COLO668 (cell line): ENCODE measurements around the gene ASF1A.

Source experiments
- DNase-seq: peaks from one replicate; lab custom pipeline; 2025; ENCODE audit not compliant: unreplicated experiment; lab: John Stamatoyannopoulos, UW

Gene ASF1A

GRCh38 chr6:118881440-118882313 is 12.3 kb upstream of the ASF1A start:
- no peak for DNase-seq

DNA sequence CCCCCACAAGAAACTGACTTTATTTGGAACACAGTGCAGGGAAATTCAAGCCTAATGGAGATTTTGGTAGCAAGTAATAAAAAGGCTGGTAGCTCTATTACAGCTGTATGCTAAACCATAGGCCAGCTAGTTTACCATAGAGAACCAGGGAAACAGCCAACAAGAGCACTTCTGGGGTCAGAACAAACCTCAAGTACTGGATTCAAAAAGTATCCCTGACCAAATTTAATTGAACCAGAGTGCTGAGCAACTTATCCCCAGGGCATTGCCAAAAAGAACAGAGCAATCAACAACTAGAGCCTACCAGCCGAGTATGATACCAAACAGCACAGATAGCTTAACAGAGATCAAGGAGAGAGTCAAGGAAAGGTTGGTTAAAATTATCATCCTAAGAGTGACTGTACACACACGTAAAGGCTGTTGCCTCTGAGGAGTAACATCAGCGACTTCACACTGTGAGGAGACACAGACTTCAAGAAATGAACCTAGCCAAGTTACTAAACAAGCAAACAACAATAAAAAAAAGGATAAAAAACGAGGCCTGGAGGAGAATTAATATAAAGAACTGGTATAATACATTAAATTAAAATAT is 11.5 kb upstream of the ASF1A start:
- DNase-seq: no peak

DNA sequence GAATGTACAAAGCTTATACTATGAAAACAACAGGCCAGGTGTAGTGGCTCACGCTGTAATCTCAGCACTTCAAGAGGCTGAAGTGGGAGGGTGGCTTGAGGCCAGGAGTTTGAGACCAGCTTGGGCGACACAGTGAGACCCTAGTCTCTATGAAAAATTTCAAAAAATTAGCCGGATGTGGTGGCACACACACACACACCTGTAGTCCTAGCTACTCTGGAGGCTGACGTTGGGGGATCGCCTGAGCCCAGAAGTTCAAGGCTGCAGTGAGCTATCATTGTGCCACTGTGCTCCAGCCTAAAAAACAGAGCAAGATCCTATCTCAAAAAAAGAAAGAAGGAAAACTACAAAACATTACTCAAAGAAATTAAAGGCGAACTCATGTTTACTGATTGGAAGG is 7.3 kb upstream of the ASF1A start:
- DNase-seq: no peak

GRCh38 chr6:118889163-118889562 is 4.8 kb upstream of the ASF1A start:
- no peak for DNase-seq

DNA sequence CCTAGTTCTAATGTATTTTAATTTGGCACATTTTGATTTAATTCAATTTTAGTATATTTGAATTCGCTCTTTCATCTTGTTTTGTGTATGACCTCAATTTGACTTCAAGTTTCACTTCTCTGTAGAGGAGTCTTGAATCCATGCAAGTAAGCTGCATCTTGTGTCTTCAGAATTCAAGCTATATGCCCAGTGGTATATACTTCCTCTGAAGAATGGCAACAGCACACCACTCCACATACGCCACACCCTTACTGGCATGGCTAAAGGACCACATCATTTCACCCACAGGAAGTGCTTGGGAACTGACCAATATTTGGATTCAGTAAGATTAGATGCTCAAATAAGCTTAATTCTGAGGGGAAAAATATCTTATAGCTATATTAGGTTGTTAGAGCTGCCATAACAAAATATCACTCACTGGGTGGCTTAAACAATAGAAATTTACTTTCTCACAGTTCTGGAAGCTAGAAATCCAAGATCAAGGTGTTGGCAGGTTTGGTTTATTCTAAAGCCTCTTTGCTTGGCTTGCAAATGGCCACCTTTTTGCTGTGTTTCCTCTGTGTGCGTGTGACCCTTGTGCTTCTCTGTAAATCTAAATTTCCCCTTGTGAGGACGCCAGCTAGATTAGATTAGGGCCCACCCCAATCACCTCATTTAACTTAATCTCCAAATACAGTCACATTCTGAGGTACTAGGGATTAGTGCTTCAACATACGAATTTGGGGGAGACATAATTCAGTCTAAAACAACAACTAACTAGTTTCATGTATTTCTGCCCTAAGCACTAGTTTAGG is 2.8 kb upstream of the ASF1A start:
- DNase-seq: no peak

DNA sequence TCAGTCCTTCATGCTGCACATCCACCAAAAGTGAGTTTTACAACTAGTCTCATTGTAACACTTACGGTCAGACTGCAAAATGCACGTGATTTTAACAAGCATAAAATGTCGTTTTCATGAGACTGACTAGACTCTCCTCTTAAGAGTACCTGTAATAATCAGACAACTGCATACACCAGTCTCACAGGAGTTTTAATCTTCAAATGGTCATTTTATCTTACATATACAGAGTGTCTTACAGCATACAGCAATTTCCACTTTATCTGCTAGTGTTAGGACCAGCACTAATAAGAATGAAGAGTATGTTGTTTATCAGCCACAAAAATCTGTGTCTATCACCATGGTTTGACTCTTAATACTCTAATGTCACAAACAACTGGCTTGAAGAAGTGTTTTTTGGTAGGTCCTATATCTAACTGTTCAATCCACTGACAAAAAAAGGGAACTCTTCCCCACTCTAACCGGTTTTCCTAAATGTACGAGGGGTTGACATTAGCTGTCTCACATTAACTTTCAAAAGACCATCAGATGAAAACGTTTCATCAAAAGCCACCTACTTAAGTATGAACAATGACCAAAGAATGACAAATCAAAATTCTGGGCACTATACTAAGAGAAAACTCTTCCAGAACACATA is 1.5 kb upstream of the ASF1A start:
- no peak for DNase-seq

DNA sequence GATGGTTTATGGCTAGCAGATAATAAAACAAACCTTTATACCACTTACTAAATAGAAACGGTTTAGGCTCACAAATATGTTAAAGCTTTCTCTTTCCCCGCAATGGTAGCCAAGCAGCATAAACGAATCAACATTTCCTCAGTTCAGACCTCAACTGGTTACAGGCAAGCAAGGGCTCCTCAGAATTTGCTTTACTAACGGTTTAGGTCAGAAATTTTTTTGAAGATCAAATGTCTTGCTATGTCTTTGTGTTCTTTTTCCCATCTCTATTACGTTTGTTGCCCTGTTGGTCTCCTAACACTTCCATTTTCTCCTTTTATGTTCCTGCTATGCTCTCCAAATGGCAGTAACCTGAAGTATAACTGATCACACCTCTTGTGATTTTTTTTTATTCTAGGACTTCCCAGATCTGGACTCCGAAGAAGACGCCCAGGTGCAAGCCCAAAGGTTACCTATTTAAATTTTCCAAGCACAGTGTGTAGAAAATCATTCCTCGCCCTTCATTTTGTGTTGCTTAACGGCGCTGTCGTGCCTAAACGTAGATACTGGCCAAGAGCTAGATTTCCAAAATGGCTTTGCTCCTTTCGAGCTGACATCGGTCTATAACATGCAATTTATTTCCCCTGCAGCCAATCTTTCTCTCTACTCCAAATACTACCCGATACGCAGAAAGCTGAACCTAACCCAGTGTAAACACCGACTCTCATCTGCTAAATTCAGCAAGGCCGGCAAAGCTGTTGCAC is 717 bp upstream of the ASF1A start:
- DNase-seq: peak; percentile 41

DNA sequence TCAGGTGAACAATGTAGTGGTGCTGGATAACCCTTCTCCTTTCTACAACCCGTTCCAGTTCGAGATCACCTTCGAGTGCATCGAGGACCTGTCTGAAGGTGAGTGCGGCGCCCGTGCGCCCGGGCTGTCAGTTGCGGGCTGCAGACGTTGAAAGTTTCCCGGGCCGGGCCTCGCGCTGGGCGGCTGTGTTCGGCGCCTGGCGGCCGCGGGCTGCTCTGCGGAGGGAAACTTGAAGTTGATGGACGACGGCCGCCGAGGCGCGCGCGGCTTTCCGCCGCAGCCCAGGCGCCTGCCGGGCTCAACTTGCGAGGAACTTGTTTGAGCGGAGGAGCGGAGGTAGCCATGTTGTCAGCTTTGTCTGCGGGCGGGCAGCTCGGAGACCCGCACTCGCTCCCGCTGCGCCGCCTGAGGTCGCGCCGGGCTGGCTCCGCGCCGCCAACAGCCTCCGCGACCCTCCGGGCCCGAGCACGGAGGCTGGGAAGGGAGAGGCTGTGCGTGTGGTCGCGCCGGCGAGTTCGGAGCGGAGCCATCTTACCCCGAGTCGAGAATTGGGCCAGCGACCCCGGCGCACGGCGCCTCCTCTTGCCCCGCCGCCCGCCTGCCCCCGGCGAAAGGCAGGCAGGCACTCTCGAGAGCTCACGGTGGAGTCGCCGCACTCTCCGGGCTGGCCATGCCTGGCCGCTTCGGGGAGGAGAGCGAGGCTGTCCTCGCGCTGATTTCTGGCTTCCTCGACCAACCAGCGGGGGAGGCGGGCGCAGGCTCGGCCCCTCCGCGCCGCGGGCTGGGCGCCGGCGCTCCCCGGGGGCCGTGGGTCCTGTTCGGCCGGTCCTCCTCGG is 691 bp downstream of the ASF1A start:
- DNase-seq: peak; percentile 68

DNA sequence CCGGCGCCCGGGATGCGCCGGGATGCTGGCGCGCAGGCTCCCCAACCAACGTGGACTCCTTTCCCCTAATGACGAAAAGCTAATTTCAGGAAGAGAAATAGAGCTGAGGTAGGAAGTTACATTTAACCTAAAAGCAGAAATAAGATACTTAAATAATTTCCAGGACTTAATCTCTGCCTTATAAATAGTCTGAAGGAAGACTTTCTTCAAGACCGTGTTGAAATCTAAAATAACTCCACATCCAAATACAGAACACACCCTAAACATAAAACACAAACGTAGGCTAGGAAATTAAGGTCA is 1.3 kb downstream of the ASF1A start:
- DNase-seq: no peak

DNA sequence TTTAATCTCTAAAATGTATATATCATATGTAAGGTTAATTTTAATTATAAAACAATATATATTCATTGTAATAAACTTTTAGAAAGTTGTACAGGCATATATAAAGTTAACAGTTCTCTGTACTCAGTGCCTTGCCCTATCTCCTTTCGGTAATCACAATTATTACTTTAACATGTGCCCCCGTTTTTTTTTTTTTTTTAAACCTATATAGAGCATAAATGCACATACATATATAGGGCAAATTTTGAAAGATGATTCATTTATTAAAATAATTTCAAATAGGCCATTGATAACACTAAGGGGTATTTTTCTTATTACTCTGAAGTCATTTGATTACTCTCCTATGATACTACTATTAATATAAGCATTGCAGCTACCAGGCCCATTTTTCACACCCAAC is 1.9 kb downstream of the ASF1A start:
- no peak for DNase-seq

DNA sequence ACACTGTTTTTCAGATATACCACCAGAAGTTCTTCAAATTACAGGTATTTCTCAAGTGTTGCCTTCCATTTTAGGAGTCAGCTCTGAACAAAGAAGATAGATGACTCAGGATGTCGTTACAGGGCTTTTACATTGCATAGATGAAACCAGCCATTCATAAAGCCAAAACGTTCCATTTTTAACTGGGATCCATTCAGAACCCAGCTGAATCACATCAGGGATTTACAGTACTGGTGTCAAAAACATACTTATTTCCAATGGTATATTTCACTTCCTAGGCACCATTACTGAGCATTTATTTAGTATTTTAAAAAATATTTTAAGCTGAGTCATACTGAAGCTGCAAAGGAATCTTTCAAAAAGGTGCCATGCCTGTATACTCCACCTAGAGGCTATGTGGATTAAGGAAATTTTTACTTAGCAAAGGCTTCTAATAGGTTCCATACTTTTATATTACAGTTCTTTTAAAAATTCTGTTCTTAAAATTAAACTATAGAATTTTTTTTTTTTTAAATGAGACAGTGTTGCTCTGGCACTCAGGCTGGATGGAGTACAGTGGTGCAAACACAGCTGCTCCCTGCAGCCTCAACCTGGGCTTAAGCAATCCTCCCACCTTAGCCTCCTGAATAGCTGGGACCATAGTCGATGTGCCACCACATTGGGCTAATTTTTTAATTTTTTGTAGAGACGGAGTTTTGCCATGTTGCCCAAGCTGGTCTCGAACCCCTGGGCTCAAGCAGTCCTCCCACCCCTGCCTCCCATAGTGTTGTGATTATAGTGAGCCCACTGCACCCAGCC is 2.6 kb downstream of the ASF1A start:
- no peak for DNase-seq

GRCh38 chr6:118897386-118897785 is 3.4 kb downstream of the ASF1A start:
- no peak for DNase-seq

- no peak for DNase-seq
These were observed 6.0 kb downstream of the ASF1A start for GRCh38 chr6:118899948-118900347.

- DNase-seq: no peak
These were observed 8.8 kb downstream of the ASF1A start for GRCh38 chr6:118902726-118903125.

DNA sequence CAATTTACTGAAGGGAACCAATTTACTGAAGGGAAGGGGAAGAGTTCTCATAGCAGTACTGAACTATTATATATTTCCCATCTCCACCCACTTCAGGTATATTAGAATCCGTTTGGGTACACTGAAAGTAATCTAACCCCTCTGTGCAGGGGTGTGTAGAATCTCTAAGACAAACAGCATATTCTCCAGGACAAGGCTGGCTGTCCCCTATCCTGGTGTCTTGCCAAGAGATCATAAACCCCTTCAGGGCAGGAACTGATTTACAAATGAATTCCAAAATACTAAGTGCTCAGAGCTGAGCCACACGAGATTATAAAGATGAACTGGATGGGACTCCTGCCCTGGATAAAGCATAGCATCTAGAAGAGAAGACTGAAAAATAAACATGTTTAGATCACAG is 9.2 kb downstream of the ASF1A start:
- no peak for DNase-seq

DNA sequence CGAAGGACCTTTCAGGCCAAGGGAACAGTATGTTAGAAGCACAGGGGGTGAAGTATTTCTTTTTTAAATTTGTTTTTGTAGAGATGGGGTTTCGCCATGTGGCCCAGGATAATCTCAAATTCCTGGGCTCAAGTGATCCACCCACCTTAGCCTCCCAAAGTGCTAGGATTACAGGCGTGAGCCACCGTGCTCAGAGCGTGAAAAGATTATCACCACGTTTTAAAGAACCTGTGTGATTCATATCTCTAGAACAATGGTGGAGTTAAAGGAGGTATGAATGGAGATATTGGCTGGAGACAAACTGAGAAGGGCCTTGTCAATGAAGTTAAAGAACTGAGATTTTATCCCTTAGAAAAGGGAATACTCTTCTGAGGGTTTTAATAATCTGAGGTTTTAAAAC is 9.7 kb downstream of the ASF1A start:
- DNase-seq: no peak

- no peak for DNase-seq
These were observed 11.1 kb downstream of the ASF1A start for GRCh38 chr6:118905084-118905483.

- no peak for DNase-seq
These were observed 11.9 kb downstream of the ASF1A start for GRCh38 chr6:118905851-118906250.

GRCh38 chr6:118908441-118908840 is 14.5 kb downstream of the ASF1A start:
- DNase-seq: no peak
